ENCODE data around the gene FAM193B. TPM values are rescaled to one million over a fixed set of nuclear protein-coding genes. Genes with fewer than 3 reads are reported as not detected.

FAM193B gene
- total RNA-seq, 1 donor from 2014 or later = 103 TPM

DNA sequence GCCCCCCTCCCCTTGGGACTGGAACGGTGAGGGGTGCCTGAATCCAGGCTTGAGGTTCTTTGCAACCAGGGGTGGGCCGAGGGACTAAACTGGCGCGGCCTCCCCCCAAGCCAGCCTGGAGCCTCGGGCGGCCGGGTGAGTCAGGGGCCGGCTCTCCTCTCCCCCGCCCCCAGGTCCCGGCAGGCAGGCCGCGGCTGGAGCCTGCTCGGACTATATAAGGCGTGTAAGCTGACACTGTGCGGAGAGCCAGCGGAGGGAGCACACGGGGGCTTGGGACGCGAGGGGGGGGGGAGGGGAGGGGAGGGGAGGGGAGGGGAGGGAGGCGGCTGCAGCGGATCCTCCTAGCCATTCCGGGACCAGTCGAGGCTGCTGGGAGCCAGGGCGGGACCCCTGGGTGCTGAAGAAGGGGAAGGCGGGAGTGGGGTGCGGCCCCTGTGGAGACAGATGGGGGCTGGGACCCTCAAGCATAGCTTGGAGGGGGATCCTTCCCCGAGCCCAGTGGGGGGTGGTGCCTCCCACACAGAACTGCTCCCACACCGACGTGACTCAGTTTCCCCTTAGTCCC is 57.6 kb downstream of the FAM193B start:
- peaks cover 32% of the 10 kb centered on the region for H3K4me1 Mint-ChIP-seq (ENCODE audit: unreplicated experiment)
- H3K4me3 Mint-ChIP-seq = peak overlapping the region; percentile 87
- peaks cover 15% of the 10 kb centered on the region for H3K27me3 Mint-ChIP-seq
- DNase-seq (ENCODE audit: extremely low spot score, unreplicated experiment) = peak; percentile 87
- TF ChIP-seq, protein P1, sequence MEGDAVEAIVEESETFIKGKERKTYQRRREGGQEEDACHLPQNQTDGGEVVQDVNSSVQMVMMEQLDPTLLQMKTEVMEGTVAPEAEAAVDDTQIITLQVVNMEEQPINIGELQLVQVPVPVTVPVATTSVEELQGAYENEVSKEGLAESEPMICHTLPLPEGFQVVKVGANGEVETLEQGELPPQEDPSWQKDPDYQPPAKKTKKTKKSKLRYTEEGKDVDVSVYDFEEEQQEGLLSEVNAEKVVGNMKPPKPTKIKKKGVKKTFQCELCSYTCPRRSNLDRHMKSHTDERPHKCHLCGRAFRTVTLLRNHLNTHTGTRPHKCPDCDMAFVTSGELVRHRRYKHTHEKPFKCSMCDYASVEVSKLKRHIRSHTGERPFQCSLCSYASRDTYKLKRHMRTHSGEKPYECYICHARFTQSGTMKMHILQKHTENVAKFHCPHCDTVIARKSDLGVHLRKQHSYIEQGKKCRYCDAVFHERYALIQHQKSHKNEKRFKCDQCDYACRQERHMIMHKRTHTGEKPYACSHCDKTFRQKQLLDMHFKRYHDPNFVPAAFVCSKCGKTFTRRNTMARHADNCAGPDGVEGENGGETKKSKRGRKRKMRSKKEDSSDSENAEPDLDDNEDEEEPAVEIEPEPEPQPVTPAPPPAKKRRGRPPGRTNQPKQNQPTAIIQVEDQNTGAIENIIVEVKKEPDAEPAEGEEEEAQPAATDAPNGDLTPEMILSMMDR (conservative IDR thresholded peaks at IDR 0.05) = no peak
- no peak overlapping the region for H3K27ac Mint-ChIP-seq
- H3K36me3 Mint-ChIP-seq = peaks cover 8% of the 10 kb centered on the region
- no peaks in the 10 kb centered on the region for H3K9me3 Mint-ChIP-seq

DNA sequence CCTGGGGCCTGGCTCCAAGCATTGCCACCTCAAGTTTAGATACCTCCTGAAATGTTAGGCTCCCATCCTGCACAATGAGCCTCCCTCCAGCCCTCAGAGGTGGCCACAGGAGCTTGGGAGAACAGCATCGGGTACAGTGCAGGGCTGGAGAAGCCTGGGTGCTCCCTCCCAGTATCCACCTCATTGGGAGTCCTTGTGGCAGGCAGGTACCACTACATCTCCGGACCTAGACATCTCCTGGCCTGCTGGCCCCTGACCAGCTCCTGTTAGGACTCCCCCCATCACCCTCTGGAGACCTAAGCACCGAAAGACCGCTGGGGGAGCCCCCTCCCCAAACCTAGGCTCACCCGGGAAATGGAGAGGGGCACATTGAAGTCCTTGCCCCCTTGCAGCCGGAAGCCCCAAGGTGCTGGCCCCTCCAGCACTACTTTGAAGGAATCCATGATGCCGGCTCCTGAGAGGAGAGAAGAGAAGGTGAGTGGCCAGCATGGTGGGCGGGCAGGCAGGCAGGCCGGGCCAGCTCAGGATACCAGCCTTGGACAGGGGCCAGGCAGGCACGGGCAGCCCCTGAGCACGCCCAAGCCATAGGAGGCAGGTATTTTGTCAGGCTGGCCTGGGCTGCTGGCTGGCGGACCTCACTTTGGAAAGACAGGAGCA is 58.2 kb downstream of the FAM193B start:
- H3K4me3 Mint-ChIP-seq = peak overlapping the region; percentile 87
- no peak for DNase-seq (ENCODE audit: extremely low spot score, unreplicated experiment)
- TF ChIP-seq, protein P1 (conservative IDR thresholded peaks at IDR 0.05) = peak; percentile 63
- peaks cover 15% of the 10 kb centered on the region for H3K27me3 Mint-ChIP-seq
- peak overlapping the region; percentile 86 for H3K27ac Mint-ChIP-seq
- peaks cover 32% of the 10 kb centered on the region for H3K4me1 Mint-ChIP-seq (ENCODE audit: unreplicated experiment)
- H3K36me3 Mint-ChIP-seq = peaks cover 8% of the 10 kb centered on the region
- H3K9me3 Mint-ChIP-seq = no peaks in the 10 kb centered on the region

DNA sequence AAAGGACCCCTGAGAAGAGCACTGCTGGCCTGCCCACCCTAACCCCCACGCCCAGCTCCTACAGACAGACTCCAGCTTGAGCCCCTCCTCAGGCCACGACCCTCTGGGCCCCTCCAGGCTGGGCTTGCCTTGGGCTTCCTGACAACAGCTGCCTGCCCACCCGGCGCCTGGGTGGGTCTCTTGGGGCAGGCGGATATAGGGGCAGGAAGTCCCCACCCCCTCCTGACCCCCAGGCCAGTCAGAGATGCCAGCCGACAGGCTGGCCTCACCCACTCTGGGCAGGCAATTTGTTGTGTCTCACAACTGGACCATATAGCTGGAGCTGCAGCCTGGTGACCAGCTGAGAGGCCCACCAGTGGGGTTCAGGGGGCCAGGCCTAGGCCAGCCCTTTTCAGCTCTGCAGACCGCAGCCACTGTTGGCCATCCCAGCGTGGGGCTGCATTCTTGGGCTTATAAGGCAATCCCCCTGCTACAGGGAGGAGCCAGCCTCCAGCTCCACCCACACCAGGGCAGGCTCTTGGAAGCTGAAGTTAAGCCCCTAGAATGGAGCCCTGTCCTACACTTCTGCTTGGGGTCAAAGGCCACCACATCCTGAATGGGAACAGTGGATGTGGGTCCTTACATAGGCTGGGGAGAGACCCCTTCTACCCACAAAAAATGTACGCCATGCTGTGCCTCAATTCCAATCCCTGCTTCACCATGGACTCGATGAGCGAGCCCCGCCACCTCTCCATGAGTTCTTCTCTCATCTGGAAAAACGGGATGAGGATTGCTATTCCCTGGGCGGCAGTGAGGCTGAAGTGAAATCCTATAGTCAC is 58.9 kb downstream of the FAM193B start:
- H3K4me1 Mint-ChIP-seq (ENCODE audit: unreplicated experiment) = peaks cover 27% of the 10 kb centered on the region

DNA sequence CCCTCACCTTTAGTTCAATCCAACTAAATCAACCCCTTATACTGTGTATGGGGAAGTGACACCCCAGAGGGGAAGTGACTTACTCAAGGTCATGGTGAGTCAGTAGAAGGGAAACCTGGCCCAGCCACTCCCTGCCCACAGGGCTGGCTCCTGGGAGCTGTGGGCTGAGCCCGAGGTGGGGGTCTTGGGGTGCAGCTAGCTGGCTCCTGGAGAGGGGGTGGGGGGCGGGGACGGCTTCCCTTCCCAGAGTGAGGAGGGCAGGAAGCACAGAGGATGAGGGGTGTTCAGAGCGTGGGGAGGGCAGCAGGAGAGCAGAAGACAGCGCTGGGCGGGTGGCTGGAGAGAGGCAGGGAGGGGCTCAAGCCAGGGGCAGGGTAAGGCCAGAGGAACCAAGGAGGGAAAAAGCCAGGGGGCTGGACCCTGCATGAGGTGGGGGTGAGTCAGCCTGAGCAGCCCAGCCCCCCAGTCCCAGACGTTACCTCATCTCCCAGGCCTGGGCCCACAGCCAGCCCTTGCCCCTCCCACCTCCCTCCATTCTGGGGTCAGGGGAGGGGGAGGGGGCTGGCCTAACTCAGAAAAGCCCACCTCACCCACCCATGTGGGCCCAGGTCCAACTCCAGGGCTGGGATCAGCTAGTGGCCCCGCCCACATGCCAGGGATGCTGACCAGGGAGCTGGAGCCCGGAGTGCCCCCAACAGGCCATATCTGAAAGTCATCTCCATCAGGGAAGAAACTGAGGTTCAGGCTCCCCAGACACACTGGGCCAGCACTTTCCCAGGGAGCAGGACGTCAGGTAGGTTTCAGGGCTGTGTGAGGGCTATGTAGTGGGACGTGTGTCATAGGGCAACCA is 59.8 kb downstream of the FAM193B start:
- no peak for DNase-seq (ENCODE audit: extremely low spot score, unreplicated experiment)

More for the DNA sequence above, 58.9 kb downstream of the FAM193B start:
- no peak for DNase-seq (ENCODE audit: extremely low spot score, unreplicated experiment)
- Mint-ChIP-seq H3K36me3 (peaks cover 8% of the 10 kb centered on the region), H3K9me3 (no peaks in the 10 kb centered on the region), H3K4me3 (peak overlapping the region; percentile 87), H3K27ac (peak overlapping the region; percentile 86), H3K27me3 (peaks cover 15% of the 10 kb centered on the region)
- TF ChIP-seq, protein P1 (conservative IDR thresholded peaks at IDR 0.05) = peak; percentile 9

More for the DNA sequence above, 59.8 kb downstream of the FAM193B start:
- peaks cover 11% of the 10 kb centered on the region for H3K27me3 Mint-ChIP-seq
- TF ChIP-seq, protein P1 (conservative IDR thresholded peaks at IDR 0.05) = peak; percentile 32
- no peaks in the 10 kb centered on the region for H3K9me3 Mint-ChIP-seq
- H3K4me1 Mint-ChIP-seq (ENCODE audit: unreplicated experiment) = peaks cover 20% of the 10 kb centered on the region
- peak overlapping the region; percentile 25 for H3K4me3 Mint-ChIP-seq
- no peak overlapping the region for H3K27ac Mint-ChIP-seq
- peaks cover 8% of the 10 kb centered on the region for H3K36me3 Mint-ChIP-seq

All from type B pancreatic cell (in vitro differentiated cells).